ENCODE measurements around the gene PPCS.
"Not testable (repeated sequence)": the region's sequence is repeated elsewhere in the genome, so short reads cannot be mapped to it uniquely, and the experiment has no call there.

PPCS gene

GRCh38 chr1:42453386-42453785 lies 3.0 kb upstream of the PPCS start:
- no peak for DNase-seq (ENCODE audit: low spot score)

GRCh38 chr1:42454403-42454802 lies 1.9 kb upstream of the PPCS start:
- DNase-seq (ENCODE audit: low spot score) = no peak

- DNase-seq (ENCODE audit: low spot score) = peak; percentile 73
These were observed 379 bp downstream of the PPCS start for GRCh38 chr1:42456754-42457089.

- no peak for DNase-seq (ENCODE audit: low spot score)
These were observed 4.9 kb downstream of the PPCS start for GRCh38 chr1:42461196-42461595.

GRCh38 chr1:42462828-42463763 lies 6.8 kb downstream of the PPCS start, which contains the start of gene CCDC30:
Gene CCDC30 (plus strand): TSS chr1:42463286. CDS start chr1:42480552, 17,266 bp downstream.
- peak; percentile 98 for DNase-seq (ENCODE audit: low spot score)

GRCh38 chr1:42463921-42464320 lies 7.6 kb downstream of the PPCS start:
- DNase-seq (ENCODE audit: low spot score) = no peak

- no peak for DNase-seq (ENCODE audit: low spot score)
These were observed 9.7 kb downstream of the PPCS start for GRCh38 chr1:42466030-42466429.

GRCh38 chr1:42469727-42470126 lies 13.4 kb downstream of the PPCS start:
- DNase-seq (ENCODE audit: low spot score) = no peak

- no peak for DNase-seq (ENCODE audit: low spot score)
These were observed 20.3 kb downstream of the PPCS start for GRCh38 chr1:42476605-42477004.

GRCh38 chr1:42477354-42477753 lies 21.0 kb downstream of the PPCS start:
- not testable (repeated sequence) for DNase-seq (ENCODE audit: low spot score)

GRCh38 chr1:42477775-42478174 lies 21.4 kb downstream of the PPCS start:
- DNase-seq (ENCODE audit: low spot score) = no peak

- DNase-seq (ENCODE audit: low spot score) = no peak
These were observed 23.3 kb downstream of the PPCS start for GRCh38 chr1:42479621-42480020.

GRCh38 chr1:42480921-42481320 lies 24.6 kb downstream of the PPCS start:
- no peak for DNase-seq (ENCODE audit: low spot score)

GRCh38 chr1:42482635-42483153 lies 26.4 kb downstream of the PPCS start:
- no peak for DNase-seq (ENCODE audit: low spot score)

GRCh38 chr1:42484382-42484781 lies 28.0 kb downstream of the PPCS start:
- DNase-seq (ENCODE audit: low spot score) = peak; percentile 36

GRCh38 chr1:42490237-42490636 lies 33.9 kb downstream of the PPCS start:
- DNase-seq (ENCODE audit: low spot score) = no peak

- DNase-seq (ENCODE audit: low spot score) = not testable (repeated sequence)
These were observed 45.7 kb downstream of the PPCS start for GRCh38 chr1:42502031-42502430.

GRCh38 chr1:42504535-42505128 lies 48.3 kb downstream of the PPCS start:
- DNase-seq (ENCODE audit: low spot score) = no peak

GRCh38 chr1:42506576-42506975 lies 50.2 kb downstream of the PPCS start:
- no peak for DNase-seq (ENCODE audit: low spot score)
